ENCODE results near the gene NEO1. TPM values are rescaled to one million over a fixed set of nuclear protein-coding genes. Genes with fewer than 3 reads are reported as not detected.

The NEO1 gene
- total and polyA plus RNA-seq, 2 of the 13 experiments (the other 11 are each of a cell fraction or from before 2014, with no cell fraction given): 8.4 to 11.0 TPM

- H4K20me1 ChIP-seq (ENCODE audit: insufficient read depth, low read length): no peaks in the 10 kb centered on the region
- intact Hi-C loops (cut with micrococcal nuclease; ENCODE audit: unreplicated experiment): no loop called here
- ATAC-seq: no peak
Observed at GRCh38 chr15:73196113-73196512, 143.8 kb downstream of the NEO1 start.

More at GRCh38 chr15:73196113-73196512, 143.8 kb downstream of the NEO1 start:
- no TSS peak for BruUV-seq (replicated peaks)
- ChIA-PET CTCF (ENCODE audit: low intra/inter-chr PET ratio, low total read pairs) (no interaction called here), POLR2A (no interaction called here)
- in situ Hi-C loops (cut with HindIII; ENCODE audit: extremely low pct_ligation_motif_present, low pct_unique_long_range_greater_than_20kb): no loop called here
- H3K4me1 ChIP-seq (ENCODE audit: insufficient read depth, low read length): no peaks in the 10 kb centered on the region
- no peaks in the 10 kb centered on the region; a peak in 1 of 5 replicates for H3K27me3 ChIP-seq (ENCODE audit: control insufficient read depth in 1 of 2, insufficient read depth in 2 of 2, low read length in 2 of 2)
- H3K4me3 ChIP-seq (replicated peaks in 1 of 3; ENCODE audit: insufficient read depth in 1 of 3, low read depth in 2 of 3, low read length in 3 of 3): no peak overlapping the region
- H3K9ac ChIP-seq (ENCODE audit: insufficient read depth, low read depth, low read length): no peak overlapping the region
- no peak for DNase-seq (ENCODE audit: low spot score)
- no peaks in the 10 kb centered on the region for H3K36me3 ChIP-seq (replicated peaks in 1 of 2; ENCODE audit: control insufficient read depth in 1 of 2, insufficient read depth in 2 of 2, low read length in 2 of 2)
- 86% methylated on average over 2 of the region's 2 CpGs for WGBS (ENCODE audit: low lambda C conversion rate)
- H3K79me2 ChIP-seq (ENCODE audit: insufficient read depth, low read length): no peaks in the 10 kb centered on the region
- no peaks in the 10 kb centered on the region for H3K9me3 ChIP-seq (ENCODE audit: low read length)
- no peak overlapping the region for H3K27ac ChIP-seq (ENCODE audit: extremely low read length, insufficient read depth, low read length)
- H2AFZ ChIP-seq (ENCODE audit: low read length): no peak overlapping the region
- TF ChIP-seq, protein P1, sequence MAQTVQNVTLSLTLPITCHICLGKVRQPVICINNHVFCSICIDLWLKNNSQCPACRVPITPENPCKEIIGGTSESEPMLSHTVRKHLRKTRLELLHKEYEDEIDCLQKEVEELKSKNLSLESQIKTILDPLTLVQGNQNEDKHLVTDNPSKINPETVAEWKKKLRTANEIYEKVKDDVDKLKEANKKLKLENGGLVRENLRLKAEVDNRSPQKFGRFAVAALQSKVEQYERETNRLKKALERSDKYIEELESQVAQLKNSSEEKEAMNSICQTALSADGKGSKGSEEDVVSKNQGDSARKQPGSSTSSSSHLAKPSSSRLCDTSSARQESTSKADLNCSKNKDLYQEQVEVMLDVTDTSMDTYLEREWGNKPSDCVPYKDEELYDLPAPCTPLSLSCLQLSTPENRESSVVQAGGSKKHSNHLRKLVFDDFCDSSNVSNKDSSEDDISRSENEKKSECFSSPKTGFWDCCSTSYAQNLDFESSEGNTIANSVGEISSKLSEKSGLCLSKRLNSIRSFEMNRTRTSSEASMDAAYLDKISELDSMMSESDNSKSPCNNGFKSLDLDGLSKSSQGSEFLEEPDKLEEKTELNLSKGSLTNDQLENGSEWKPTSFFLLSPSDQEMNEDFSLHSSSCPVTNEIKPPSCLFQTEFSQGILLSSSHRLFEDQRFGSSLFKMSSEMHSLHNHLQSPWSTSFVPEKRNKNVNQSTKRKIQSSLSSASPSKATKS (CRISPR knock-in tag; IDR thresholded peaks at IDR 0.05): no peak
- TF ChIP-seq SYNCRIP (IDR thresholded peaks at IDR 0.05; ENCODE audit: insufficient read depth, low read depth, low read length) (no peak), MIXL1 (CRISPR knock-in tag; IDR thresholded peaks at IDR 0.05) (no peak), ZFP82 (CRISPR knock-in tag; IDR thresholded peaks at IDR 0.05; ENCODE audit: borderline replicate concordance) (no peak), ZC3H4 (CRISPR knock-in tag; IDR thresholded peaks at IDR 0.05; ENCODE audit: borderline replicate concordance) (no peak), ZNF558 (CRISPR knock-in tag; IDR thresholded peaks at IDR 0.05; ENCODE audit: borderline replicate concordance) (no peak), PTBP1 (IDR thresholded peaks at IDR 0.05; ENCODE audit: low read depth, low read length, poor library complexity, severe bottlenecking) (no peak), ZNF709 (CRISPR knock-in tag; IDR thresholded peaks at IDR 0.05) (no peak)
- TF ChIP-seq, protein P2, sequence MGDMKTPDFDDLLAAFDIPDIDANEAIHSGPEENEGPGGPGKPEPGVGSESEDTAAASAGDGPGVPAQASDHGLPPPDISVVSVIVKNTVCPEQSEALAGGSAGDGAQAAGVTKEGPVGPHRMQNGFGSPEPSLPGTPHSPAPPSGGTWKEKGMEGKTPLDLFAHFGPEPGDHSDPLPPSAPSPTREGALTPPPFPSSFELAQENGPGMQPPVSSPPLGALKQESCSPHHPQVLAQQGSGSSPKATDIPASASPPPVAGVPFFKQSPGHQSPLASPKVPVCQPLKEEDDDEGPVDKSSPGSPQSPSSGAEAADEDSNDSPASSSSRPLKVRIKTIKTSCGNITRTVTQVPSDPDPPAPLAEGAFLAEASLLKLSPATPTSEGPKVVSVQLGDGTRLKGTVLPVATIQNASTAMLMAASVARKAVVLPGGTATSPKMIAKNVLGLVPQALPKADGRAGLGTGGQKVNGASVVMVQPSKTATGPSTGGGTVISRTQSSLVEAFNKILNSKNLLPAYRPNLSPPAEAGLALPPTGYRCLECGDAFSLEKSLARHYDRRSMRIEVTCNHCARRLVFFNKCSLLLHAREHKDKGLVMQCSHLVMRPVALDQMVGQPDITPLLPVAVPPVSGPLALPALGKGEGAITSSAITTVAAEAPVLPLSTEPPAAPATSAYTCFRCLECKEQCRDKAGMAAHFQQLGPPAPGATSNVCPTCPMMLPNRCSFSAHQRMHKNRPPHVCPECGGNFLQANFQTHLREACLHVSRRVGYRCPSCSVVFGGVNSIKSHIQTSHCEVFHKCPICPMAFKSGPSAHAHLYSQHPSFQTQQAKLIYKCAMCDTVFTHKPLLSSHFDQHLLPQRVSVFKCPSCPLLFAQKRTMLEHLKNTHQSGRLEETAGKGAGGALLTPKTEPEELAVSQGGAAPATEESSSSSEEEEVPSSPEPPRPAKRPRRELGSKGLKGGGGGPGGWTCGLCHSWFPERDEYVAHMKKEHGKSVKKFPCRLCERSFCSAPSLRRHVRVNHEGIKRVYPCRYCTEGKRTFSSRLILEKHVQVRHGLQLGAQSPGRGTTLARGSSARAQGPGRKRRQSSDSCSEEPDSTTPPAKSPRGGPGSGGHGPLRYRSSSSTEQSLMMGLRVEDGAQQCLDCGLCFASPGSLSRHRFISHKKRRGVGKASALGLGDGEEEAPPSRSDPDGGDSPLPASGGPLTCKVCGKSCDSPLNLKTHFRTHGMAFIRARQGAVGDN (CRISPR knock-in tag; IDR thresholded peaks at IDR 0.05): no peak
- H3K4me2 ChIP-seq (ENCODE audit: low read depth, low read length): no peak overlapping the region
- no peak for FAIRE-seq
